Neuron (in vitro differentiated cells): Measurements from ENCODE around the gene EXOSC7.
"Not testable (repeated sequence)": the region's sequence is repeated elsewhere in the genome, so short reads cannot be mapped to it uniquely, and the experiment has no call there.

Experiments used
- H2AFZ ChIP-seq: one replicate; pipeline ENCODE4 v1.6.1; 2013; ENCODE audit warnings: low read depth, mild to moderate bottlenecking, inconsistent platforms, low read length, moderate library complexity
- H3K27me3 ChIP-seq: one replicate; pipeline ENCODE4 v1.6.1; 2013; ENCODE audit warnings: low read length; ENCODE audit not compliant: insufficient read depth
- H3K36me3 ChIP-seq: one replicate; pipeline ENCODE4 v1.6.1; 2013; ENCODE audit warnings: low read length; ENCODE audit not compliant: insufficient read depth
- H3K4me1 ChIP-seq: one replicate; pipeline ENCODE4 v1.6.1; 2013; ENCODE audit warnings: low read length; ENCODE audit not compliant: insufficient read depth
- H3K4me3 ChIP-seq: 2 replicates; pipeline ENCODE4 v1.5.1; 2013; ENCODE audit warnings: mild to moderate bottlenecking, low read length, moderate library complexity
- H3K9me3 ChIP-seq: one replicate; pipeline ENCODE4 v1.6.1; 2013; ENCODE audit warnings: low read length

Gene EXOSC7

DNA sequence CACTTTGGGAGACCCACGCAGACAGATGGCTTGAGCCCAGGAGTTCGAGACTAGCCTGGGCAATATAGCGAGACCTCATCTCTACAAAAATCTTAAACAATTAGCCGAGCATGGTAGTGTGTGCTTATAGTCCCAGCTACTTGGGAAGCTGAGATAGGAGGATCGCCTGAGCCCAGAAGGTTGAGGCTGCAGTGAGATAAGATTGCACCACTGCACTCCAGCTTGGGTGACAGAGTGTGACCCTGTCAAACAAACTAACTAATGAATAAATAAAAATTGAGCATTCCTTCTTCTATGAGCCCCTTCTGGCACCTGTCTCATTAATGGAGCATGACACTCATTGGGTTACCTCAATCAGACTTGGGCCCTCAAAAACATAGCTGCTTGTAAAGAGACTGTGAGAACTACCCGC lies 7.6 kb upstream of the EXOSC7 start:
- Histone ChIP-seq H3K36me3 (no peaks in the 10 kb centered on the region), H3K4me1 (peaks cover 6% of the 10 kb centered on the region), H3K9me3 (no peaks in the 10 kb centered on the region), H3K27me3 (no peaks in the 10 kb centered on the region), H2AFZ (no peak overlapping the region), H3K4me3 (no peak overlapping the region)

DNA sequence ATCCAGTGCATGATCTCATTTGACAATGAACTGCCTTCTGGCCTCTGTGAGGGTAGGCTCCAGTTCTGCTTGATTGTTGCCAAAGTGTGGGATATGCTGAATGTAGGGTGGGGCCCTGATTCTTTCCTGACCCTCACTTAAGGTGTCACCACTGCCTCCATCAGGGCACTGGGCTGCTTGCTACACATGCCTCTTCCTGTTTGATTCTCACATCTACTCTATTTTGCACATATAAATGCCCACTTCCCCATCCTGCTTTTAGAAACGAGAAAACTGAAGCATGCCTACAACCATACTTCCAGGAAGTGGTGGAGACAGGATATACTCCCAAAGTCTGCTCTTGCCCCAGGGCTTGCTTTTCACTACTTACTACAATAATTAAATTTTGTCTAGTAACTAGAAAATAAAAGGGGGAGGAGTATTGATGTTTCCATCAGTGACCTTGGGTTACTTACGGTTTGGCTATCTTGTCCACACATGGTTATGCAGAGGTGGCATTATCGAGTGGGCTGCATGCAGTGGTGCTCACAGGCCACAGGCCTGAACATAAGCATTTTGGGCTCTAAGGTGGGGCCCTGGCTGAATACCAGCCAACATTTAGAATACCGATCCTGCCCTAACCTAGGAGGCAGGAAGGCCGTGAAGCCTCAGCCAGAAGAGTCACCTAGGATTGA lies 6.8 kb upstream of the EXOSC7 start:
- Histone ChIP-seq H3K36me3 (no peaks in the 10 kb centered on the region), H3K4me1 (peaks cover 3% of the 10 kb centered on the region), H3K9me3 (no peaks in the 10 kb centered on the region), H3K27me3 (no peaks in the 10 kb centered on the region), H2AFZ (no peak overlapping the region), H3K4me3 (no peak overlapping the region)

GRCh38 chr3:44969828-44970179 lies 6.2 kb upstream of the EXOSC7 start:
- no peak overlapping the region for H2AFZ ChIP-seq

DNA sequence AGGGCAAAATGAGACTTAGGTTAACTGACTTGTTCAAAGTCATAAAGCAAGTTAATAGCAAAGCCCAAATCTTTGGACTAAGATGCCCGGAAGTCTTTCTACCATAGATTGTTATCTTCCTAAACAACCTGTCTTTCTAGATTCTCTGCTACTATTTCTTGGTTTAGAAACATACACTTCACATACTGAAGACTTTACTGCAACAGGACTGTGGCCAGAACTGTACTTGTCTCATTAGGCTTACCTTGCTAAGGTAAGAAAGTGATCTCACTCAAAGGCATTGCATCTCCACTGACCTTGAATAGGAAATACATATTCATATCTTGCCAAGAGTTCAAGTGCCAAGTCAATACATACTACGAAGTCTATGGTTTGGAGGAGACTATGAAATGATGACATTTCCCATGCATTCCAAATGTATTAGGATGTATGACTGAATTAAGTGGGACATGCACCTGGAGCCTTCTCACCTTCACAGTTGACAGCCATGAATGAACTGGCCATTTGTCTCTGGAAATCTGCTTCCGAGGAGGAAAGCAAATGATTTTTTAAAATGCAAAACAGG lies 5.0 kb upstream of the EXOSC7 start:
- Histone ChIP-seq H2AFZ (no peak overlapping the region), H3K4me1 (peaks cover 10% of the 10 kb centered on the region), H3K27me3 (no peaks in the 10 kb centered on the region), H3K9me3 (no peaks in the 10 kb centered on the region), H3K4me3 (no peak overlapping the region), H3K36me3 (no peaks in the 10 kb centered on the region)

More at GRCh38 chr3:44969828-44970179, 6.2 kb upstream of the EXOSC7 start:
- Histone ChIP-seq H3K4me1 (peaks cover 8% of the 10 kb centered on the region), H3K27me3 (no peaks in the 10 kb centered on the region), H3K4me3 (no peak overlapping the region), H3K9me3 (no peaks in the 10 kb centered on the region), H3K36me3 (no peaks in the 10 kb centered on the region)

DNA sequence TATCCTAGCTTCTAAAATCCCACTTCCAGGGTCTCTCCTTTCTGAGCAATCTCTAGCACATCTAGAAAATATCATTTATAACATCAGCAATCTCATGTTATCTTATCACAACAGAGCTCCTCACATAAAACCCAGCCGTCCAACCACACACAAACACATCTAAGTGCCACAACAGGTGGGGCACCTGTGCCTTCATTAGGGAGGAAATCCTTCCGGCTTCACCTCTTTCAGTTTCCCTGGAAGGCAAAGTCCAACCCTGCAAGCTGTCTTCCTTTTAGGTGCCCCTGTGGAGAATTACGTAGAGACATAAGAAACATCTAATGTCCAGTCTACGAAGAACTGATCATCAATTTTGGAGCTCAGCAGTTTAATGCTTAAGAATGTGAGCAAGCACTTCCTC lies 1.6 kb upstream of the EXOSC7 start:
- Histone ChIP-seq H3K9me3 (no peaks in the 10 kb centered on the region), H3K27me3 (no peaks in the 10 kb centered on the region), H3K4me3 (peak overlapping the region; percentile 88), H2AFZ (no peak overlapping the region), H3K36me3 (no peaks in the 10 kb centered on the region), H3K4me1 (peaks cover 19% of the 10 kb centered on the region)

DNA sequence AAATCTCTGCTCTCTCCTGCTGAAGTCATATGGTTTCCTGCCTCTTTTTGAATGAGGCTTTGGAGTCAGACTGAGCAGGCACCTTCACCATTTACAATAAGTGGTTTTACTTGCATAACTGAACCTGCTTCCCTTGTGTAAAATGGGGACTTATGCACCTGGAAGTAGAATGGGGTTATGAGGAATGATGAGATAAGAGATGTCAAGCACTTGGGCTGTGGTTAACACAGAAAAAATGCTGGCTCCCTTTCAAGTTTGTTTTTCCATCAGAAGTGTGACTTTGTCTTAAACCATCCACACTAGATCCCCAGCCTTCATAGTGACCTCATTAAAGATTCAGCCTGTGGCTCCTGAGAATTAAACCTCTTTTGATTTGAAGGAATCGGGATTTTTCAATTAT lies 5.2 kb downstream of the EXOSC7 start:
- no peak overlapping the region for H2AFZ ChIP-seq
- H3K4me1 ChIP-seq = peaks cover 9% of the 10 kb centered on the region
- H3K36me3 ChIP-seq = peaks cover 2% of the 10 kb centered on the region
- no peak overlapping the region for H3K4me3 ChIP-seq
- H3K9me3 ChIP-seq = no peaks in the 10 kb centered on the region
- no peaks in the 10 kb centered on the region for H3K27me3 ChIP-seq

- H3K36me3 ChIP-seq = peaks cover 2% of the 10 kb centered on the region
- peaks cover 9% of the 10 kb centered on the region for H3K4me1 ChIP-seq
- H3K4me3 ChIP-seq = no peak overlapping the region
- no peaks in the 10 kb centered on the region for H3K27me3 ChIP-seq
- peaks cover 2% of the 10 kb centered on the region for H3K9me3 ChIP-seq
- H2AFZ ChIP-seq = no peak overlapping the region
These were observed 5.7 kb downstream of the EXOSC7 start for GRCh38 chr3:44981751-44982150.

DNA sequence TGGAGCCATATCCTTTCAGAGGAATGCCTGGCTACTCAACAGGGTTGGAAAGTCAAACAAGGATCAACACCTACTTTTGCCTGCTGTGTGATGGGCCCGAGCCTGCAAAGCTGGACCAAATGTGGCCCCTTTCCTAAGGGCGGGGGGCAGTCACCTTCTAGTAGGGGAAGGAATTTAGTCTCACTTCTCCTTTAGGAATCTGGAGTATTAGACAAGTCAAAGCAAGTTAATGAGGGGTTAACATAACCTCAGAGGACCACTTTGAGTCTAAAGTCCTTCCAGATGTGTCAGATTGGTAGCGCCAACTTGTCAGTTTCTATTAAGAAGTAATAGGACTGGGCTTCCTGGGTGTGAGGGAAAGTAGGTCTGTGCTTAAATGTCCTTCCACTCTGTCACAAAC lies 6.8 kb downstream of the EXOSC7 start:
- H2AFZ ChIP-seq = no peak overlapping the region
- no peak overlapping the region for H3K4me3 ChIP-seq
- H3K4me1 ChIP-seq = peaks cover 2% of the 10 kb centered on the region
- peaks cover 2% of the 10 kb centered on the region for H3K36me3 ChIP-seq
- no peaks in the 10 kb centered on the region for H3K27me3 ChIP-seq
- H3K9me3 ChIP-seq = peaks cover 2% of the 10 kb centered on the region

DNA sequence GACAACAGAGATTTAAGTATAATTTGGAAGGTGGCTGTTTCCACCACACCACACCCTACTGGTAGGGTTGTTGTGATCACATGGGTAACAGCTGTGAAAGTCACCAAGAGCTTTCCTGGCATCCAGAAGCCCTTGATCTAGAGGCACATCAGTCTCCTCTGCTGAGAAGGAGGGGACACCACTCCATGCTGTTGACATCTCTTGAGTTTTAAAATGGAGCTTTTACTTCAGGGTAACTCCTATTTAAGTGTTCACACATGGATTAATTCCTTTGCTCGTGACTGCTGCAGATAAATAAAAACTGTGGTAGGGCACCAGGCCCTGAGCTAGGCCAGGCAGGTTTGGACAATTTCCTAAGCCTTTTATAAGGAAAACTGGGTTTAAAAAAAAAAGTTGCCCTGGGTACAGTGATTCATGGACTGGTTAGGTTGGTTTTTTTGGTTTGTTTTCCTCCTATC lies 7.5 kb downstream of the EXOSC7 start:
- peaks cover 2% of the 10 kb centered on the region for H3K36me3 ChIP-seq
- no peaks in the 10 kb centered on the region for H3K27me3 ChIP-seq
- no peak overlapping the region for H3K4me3 ChIP-seq
- no peaks in the 10 kb centered on the region for H3K4me1 ChIP-seq
- peaks cover 2% of the 10 kb centered on the region for H3K9me3 ChIP-seq
- no peak overlapping the region for H2AFZ ChIP-seq

GRCh38 chr3:44984335-44984734 lies 8.3 kb downstream of the EXOSC7 start:
- Histone ChIP-seq H2AFZ (no peak overlapping the region), H3K4me3 (no peak overlapping the region), H3K4me1 (no peaks in the 10 kb centered on the region), H3K36me3 (peaks cover 7% of the 10 kb centered on the region), H3K9me3 (peaks cover 2% of the 10 kb centered on the region), H3K27me3 (no peaks in the 10 kb centered on the region)

DNA sequence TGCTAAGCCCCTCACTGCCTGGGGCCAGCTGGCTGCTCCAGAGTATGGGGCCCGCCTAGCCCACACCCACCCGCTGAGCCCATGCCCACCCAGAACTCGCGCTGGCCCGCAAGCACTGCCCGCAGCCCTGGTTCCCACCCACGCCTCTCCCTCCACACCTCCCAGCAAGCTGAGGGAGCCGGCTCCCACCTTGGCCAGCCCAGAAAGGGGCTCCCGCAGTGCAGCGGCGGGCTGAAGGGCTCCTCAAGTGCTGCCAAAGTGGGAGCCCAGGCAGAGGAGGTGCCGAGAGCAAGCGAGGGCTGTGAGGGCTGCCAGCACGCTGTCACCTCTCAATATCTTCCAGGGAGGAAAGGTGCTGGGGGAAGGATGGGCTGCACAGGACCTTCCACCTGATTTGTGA lies 10.3 kb downstream of the EXOSC7 start:
- H3K4me3 ChIP-seq, H3K4me1 ChIP-seq, H3K27me3 ChIP-seq, H3K9me3 ChIP-seq, H2AFZ ChIP-seq: not testable (repeated sequence)
- peaks cover 26% of the 10 kb centered on the region for H3K36me3 ChIP-seq

DNA sequence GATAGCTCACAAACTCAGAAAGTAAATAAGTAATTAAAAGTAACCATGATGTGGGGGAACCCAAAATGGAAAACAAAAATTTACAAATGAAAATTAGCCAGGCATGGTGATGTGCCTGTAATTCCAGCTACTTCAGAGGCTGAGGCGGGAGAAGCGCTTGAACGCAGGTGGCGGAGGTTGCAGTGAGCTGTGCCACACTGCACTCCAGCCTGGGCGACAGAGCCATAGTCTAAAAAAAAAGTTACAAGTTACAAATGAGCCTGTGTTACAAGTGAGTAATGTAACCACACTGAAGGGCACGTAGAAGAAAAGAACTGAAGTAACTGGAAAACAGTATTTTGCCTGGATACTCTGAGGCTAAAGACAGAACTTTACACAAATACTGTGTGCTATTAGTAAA lies 11.3 kb downstream of the EXOSC7 start:
- no peak overlapping the region for H2AFZ ChIP-seq
- H3K27me3 ChIP-seq = no peaks in the 10 kb centered on the region
- H3K36me3 ChIP-seq = peaks cover 34% of the 10 kb centered on the region
- H3K4me3 ChIP-seq = no peak overlapping the region
- peaks cover 2% of the 10 kb centered on the region for H3K9me3 ChIP-seq
- H3K4me1 ChIP-seq = no peaks in the 10 kb centered on the region

GRCh38 chr3:44988073-44988472 lies 12.0 kb downstream of the EXOSC7 start:
- peaks cover 39% of the 10 kb centered on the region for H3K36me3 ChIP-seq
- H3K4me1 ChIP-seq = no peaks in the 10 kb centered on the region
- H2AFZ ChIP-seq = no peak overlapping the region
- H3K27me3 ChIP-seq = no peaks in the 10 kb centered on the region
- peaks cover 2% of the 10 kb centered on the region for H3K9me3 ChIP-seq
- H3K4me3 ChIP-seq = no peak overlapping the region

DNA sequence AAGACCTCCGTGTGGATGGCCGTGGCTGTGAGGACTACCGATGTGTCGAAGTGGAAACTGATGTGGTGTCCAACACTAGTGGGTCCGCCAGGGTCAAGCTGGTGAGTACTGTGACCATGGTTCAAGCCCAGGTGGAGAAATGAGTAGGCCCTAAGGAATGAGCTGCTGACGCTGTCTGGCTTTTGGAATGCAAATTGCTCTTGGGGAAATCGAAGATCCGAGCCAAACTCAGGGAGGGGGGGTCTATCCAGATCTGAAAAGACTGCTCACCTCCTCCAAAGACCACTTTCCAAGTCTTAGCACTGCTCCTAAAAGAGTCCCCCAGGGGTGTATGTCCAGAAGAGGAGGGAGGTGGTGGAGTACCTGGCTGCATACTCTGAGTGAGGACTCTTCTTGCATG lies 13.1 kb downstream of the EXOSC7 start:
- Histone ChIP-seq H3K4me1 (no peaks in the 10 kb centered on the region), H3K27me3 (no peaks in the 10 kb centered on the region), H3K4me3 (no peak overlapping the region), H2AFZ (no peak overlapping the region), H3K36me3 (peaks cover 39% of the 10 kb centered on the region), H3K9me3 (peaks cover 2% of the 10 kb centered on the region)
